Activated CD8-positive, alpha-beta memory T cell treated with anti-CD3 and anti-CD28 coated beads, Interleukin-2, amount 50 U/mL, for 24 hours (primary cell): Measurements from ENCODE around the gene ANKRD18B.
"Not testable (repeated sequence)": the region's sequence is repeated elsewhere in the genome, so short reads cannot be mapped to it uniquely, and the experiment has no call there.

Experiments
- DNase-seq: peaks from one replicate; pipeline ENCODE4 v3.0.0-alpha.2; 2020; ENCODE audit errors: extremely low read depth

ANKRD18B gene

GRCh38 chr9:33533958-33534357, 9.9 kb downstream of the ANKRD18B start:
- not testable (repeated sequence) for DNase-seq

DNA sequence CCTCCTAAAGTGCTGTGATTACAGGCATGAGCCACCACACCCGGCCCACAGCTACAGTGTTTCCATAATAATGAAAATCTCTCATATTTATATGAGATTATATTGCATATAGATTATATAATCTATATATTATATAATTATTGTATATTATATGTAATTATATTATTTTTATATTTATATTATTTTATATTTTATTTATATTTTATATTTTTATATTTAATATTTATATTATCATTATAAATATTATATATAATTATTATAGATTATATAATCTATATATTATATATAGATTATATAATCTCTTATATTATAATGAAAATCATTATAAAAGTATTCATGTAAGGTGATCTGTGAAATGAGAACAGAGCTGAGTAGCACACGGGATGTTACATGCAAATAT, 11.5 kb downstream of the ANKRD18B start:
- no peak for DNase-seq

- DNase-seq = not testable (repeated sequence)
Observed at GRCh38 chr9:33543463-33543862, 19.4 kb downstream of the ANKRD18B start.

- not testable (repeated sequence) for DNase-seq
Observed at GRCh38 chr9:33545715-33546114, 21.7 kb downstream of the ANKRD18B start.

DNA sequence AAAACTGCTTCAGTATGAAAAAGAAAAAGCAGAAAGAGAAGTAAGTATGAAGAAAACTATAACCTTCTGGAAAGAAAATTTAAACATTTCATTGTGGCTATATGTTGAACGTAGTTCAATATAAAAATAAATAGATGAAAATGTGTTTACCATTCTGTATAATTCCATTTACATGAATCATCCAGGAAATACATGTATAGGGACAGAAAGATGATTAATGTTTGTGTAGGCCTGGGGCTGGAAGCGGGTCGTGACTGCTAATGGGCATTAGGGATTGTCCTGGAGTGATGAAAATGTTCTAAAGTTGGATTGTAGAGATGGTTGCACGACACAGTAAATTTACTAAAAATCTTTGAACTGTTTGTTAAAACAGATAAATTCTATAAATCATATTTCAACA, 24.8 kb downstream of the ANKRD18B start:
- DNase-seq = not testable (repeated sequence)

DNA sequence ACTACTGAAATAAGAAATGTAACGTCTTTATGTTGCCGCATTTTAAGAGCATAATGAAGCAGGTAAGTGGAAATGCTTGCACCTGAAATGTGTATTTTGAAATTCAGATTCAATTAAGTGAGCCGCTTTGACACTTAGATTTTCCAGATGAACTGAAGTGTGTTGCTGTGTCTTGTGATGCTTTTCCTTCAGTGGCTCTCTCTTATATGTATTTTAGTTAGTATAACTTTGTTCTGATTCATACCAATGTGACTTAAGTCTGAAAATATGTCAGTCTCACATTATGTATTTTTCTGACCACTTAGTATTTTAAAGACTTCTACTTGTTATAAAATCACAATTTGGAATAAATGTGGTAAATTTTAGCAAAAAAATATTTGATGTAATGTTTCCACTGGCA, 25.4 kb downstream of the ANKRD18B start:
- DNase-seq = not testable (repeated sequence)

GRCh38 chr9:33551183-33551582, 27.1 kb downstream of the ANKRD18B start:
- DNase-seq = not testable (repeated sequence)

- not testable (repeated sequence) for DNase-seq
Observed at GRCh38 chr9:33552315-33552725, 28.3 kb downstream of the ANKRD18B start.

DNA sequence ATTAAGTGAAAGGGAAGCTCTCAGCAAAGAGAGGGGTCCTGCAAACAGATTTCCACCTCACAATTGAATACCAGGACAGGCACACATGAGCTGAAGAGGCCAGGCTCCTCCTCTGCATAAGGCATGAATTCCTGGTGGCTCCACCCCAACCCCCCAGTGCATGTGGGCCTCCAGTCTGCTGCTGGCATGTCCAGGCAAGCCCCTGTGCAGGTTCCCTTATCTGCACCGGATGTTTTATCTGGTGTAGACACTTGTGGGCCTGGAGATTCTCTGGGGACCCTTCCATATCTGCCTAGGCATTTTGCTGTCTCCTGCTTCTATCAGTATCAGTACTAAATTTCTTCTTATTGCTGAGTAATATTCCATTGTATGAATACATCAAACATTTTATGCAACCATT, 36.2 kb downstream of the ANKRD18B start:
- DNase-seq = not testable (repeated sequence)

GRCh38 chr9:33562196-33562595, 38.1 kb downstream of the ANKRD18B start:
- not testable (repeated sequence) for DNase-seq

- not testable (repeated sequence) for DNase-seq
Observed at GRCh38 chr9:33567776-33568175, 43.7 kb downstream of the ANKRD18B start.

DNA sequence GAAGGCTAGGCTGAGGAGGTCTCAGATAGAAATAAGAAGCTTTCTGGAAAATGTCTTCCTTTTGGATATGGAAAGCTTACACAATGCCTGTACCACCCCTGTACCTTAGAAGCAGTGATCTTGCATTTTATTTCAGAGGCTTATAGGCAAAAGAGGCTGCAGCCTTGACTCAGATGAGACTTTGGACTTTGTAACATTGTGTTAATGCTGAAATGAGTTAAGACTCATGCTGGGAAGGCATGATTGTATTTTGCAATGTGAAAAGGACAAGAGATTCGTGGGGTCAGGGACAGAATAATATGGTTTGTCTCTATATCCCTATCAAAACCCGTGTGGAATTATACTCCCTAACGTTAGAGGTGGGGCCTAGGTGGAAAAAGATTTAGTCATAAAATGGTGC, 53.7 kb downstream of the ANKRD18B start:
- not testable (repeated sequence) for DNase-seq

DNA sequence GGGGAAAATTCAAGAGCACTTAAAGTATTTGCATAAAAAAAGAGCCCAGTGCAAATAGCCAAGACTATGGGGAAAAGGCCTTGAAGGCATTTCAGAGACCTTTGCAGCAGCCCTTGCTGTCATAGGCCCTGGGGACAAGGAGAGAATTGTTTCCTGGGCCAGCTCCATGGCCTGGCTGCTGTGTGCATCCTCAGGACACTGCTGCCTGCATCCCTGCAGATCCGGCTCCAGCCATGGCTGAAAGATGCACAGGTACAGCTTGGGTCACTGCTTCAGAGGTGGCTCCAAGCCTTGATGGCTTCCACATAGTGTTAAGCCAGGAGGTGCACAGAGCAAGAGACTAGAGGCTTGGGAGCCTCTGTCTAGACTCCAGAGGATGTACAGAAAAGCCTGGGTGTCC, 55.9 kb downstream of the ANKRD18B start:
- DNase-seq = not testable (repeated sequence)

DNA sequence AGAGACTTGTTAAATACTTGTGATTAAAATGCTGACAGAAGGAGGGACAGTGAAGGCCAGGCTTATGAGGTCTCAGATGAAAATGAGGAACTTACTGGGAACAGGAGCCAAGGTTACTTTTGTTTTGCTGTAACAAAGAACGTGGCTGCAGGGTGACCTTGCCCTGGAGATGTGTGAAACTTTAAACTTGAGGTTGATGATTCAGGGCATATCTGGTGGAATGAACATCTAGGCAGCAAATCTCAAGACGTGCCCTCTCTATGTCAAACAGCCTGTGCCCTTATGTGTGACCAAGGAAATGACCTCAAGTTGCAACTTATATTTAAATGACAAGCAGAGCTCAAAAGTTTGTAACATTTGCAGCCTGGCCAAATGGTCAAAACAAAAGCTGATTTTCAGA, 58.6 kb downstream of the ANKRD18B start:
- not testable (repeated sequence) for DNase-seq

GRCh38 chr9:33586128-33586527, 62.1 kb downstream of the ANKRD18B start:
- not testable (repeated sequence) for DNase-seq

GRCh38 chr9:33587799-33588198, 63.7 kb downstream of the ANKRD18B start:
- DNase-seq = not testable (repeated sequence)

DNA sequence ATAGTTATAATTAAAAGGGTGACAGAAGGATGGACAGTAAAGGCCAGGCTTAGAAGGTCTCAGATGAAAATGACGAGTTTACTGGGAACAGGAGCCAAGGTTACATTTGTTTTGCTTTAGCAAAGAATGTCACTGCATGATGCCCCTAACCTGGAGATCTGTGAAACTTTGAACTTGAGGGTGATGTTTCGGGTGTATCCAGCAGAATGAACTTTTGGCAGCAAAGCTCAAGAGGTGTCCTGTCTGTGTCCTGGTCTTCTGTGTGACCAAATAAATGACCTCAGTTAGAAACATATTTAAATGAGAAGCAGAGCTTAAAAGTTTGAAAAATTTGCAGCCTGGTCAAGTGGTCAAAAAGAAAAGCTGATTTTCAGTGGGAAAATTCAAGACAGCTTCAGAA, 64.8 kb downstream of the ANKRD18B start:
- DNase-seq = not testable (repeated sequence)

DNA sequence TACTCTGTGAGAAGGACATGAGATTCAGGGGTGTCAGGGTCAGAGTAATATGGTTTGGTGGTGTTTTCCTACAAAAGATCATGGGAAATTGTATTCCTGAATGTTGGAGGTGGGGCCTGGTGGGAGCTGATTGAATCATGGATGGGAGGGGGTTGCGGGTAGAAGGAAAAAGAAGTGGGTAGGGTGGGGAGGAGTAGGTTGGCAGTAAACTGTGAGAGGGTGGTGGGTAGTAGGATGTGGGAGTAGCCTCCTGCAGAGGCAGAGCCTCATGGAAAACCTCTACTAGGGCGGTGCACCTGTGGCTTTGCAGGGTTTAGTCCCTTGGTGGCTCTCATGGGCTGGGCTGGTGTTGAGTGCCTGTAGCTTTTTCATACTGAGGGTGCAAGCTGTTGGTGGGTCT, 66.8 kb downstream of the ANKRD18B start:
- DNase-seq = not testable (repeated sequence)

- not testable (repeated sequence) for DNase-seq
Observed at GRCh38 chr9:33596974-33597373, 72.9 kb downstream of the ANKRD18B start.

DNA sequence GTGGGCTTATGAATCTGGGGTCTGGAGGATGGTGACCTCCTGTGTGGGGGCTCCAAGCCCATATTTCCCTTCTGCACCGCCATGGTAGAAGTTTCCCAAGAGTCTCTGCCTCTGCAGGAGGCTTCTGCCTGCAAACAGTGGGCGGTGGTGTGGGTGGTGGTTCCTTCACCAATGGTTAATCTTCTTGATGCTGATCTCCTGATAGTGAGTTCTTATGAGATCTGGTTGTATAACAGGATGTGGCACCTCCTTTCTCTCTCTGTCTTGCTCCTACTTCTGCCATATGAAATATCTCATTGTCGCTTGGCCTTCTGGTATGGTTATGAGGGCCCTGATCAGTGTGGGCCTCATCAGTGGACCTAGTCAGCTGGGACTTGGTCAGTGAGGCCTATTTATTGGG, 73.3 kb downstream of the ANKRD18B start:
- not testable (repeated sequence) for DNase-seq

- not testable (repeated sequence) for DNase-seq
Observed at GRCh38 chr9:33598796-33599379, 74.8 kb downstream of the ANKRD18B start.

- not testable (repeated sequence) for DNase-seq
Observed at GRCh38 chr9:33600911-33601310, 76.9 kb downstream of the ANKRD18B start.

- DNase-seq = not testable (repeated sequence)
Observed at GRCh38 chr9:33604249-33604648, 80.2 kb downstream of the ANKRD18B start.

DNA sequence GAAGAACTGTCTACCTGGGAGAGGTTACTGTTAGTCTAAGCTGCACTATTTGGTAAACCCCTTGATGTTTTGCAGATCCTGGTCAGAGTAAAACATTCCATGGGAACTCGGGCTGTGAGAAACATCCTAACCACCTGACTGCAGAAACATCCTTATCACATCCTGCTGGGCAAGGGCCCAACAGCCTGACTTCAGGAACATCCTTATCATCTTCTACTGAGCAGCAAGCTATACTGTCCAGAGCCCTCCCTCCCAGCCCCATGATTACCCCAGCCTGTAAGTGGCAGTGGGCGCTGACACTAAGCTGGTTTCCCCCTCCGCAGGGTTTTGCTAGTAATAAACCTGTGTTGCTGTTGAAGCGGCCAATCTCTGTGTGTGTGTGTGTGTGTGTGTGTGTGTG, 80.9 kb downstream of the ANKRD18B start:
- DNase-seq = not testable (repeated sequence)
